ENCODE measurements around the gene PLCG2. TPM values are rescaled to one million over a fixed set of nuclear protein-coding genes. Genes with fewer than 3 reads are reported as not detected.

Gene PLCG2
- total and polyA plus RNA-seq, 7 donors, result 1.6 to 24.8 (median 3.6) TPM

- no peak for TF ChIP-seq CTCF (IDR thresholded peaks at IDR 0.05)
- no peak for TF ChIP-seq POLR2A (IDR thresholded peaks at IDR 0.05)
- no peak for TF ChIP-seq EP300 (IDR thresholded peaks at IDR 0.05)
- TF ChIP-seq POLR2AphosphoS5 (IDR thresholded peaks at IDR 0.05), result no peak
- no peaks in the 10 kb centered on the region for H3K36me3 ChIP-seq
- no peak overlapping the region for H3K27ac ChIP-seq
- WGBS, 2 donors, result 86% methylated on average over 8 of the region's 8 CpGs
- no peak overlapping the region for H3K4me3 ChIP-seq
- intact Hi-C loops (cut with DNase I), result no loop called here
- no peaks in the 10 kb centered on the region for H3K4me1 ChIP-seq
- H3K9me3 ChIP-seq, result no peaks in the 10 kb centered on the region
- H3K27me3 ChIP-seq, result no peaks in the 10 kb centered on the region
- no peak for DNase-seq
Observed at GRCh38 chr16:81816793-81817210, 37.7 kb downstream of the PLCG2 start.

- Histone ChIP-seq H3K27ac (no peak overlapping the region), H3K9me3 (no peaks in the 10 kb centered on the region), H3K27me3 (no peaks in the 10 kb centered on the region), H3K4me3 (no peak overlapping the region), H3K4me1 (no peaks in the 10 kb centered on the region), H3K36me3 (no peaks in the 10 kb centered on the region)
- no peak for TF ChIP-seq EP300 (IDR thresholded peaks at IDR 0.05)
- no peak for TF ChIP-seq POLR2A (IDR thresholded peaks at IDR 0.05)
- no peak for TF ChIP-seq CTCF (IDR thresholded peaks at IDR 0.05)
- no peak for TF ChIP-seq POLR2AphosphoS5 (IDR thresholded peaks at IDR 0.05)
- DNase-seq, result no peak
- WGBS, 2 donors, result 76 to 77% methylated on average over 8 of the region's 8 CpGs
- intact Hi-C loops (cut with DNase I), result no loop called here
Observed at GRCh38 chr16:81817296-81817695, 38.2 kb downstream of the PLCG2 start.

DNA sequence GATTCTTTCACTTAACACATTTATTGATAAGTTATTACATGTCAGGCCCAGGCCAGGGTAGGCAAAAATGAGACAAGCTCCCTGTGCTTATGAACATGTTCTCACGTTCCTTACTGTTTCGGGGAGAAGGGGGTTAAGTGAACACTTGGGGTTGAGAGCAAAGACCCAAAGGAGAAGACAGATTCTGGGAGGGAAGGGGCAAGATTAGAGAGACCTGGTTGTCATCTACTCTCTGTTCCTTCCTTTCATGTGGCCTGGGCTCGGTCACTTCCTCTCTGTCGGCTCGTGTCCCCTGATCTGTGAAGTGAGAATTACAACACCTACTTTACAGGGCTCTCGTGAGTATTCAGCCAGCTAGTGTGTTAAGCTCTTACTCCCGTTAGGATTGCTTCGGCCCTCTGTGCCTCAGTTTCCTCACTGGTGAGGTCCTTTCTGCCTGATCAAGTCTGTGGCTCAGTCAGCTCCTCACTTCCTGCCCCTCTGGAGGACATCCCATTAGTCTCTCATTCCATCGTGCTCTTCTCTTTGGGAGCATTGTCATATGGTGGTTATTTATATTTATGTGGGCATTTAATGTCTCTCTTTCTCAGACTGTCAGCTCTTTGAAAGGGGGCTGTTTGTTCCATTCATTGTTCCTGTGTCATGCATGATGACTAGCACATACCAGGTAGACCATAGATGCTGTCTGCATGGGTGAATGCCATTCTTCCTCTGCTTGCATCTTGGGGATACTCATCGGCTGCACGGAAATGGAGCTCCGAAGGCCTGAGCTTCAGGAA lies 38.9 kb downstream of the PLCG2 start:
- TF ChIP-seq CTCF (IDR thresholded peaks at IDR 0.05) (no peak), POLR2A (IDR thresholded peaks at IDR 0.05) (no peak), POLR2AphosphoS5 (IDR thresholded peaks at IDR 0.05) (no peak), EP300 (IDR thresholded peaks at IDR 0.05) (no peak)
- intact Hi-C loops (cut with DNase I), result no loop called here
- no peak overlapping the region for H3K27ac ChIP-seq

GRCh38 chr16:81818568-81818896 lies 39.4 kb downstream of the PLCG2 start:
- H3K4me1 ChIP-seq, result no peaks in the 10 kb centered on the region
- intact Hi-C loops (cut with DNase I), result no loop called here
- H3K27ac ChIP-seq, result no peak overlapping the region
- WGBS, 2 donors, result 62 to 71% methylated on average over 1 of the region's 1 CpG
- TF ChIP-seq POLR2A (IDR thresholded peaks at IDR 0.05) (no peak), POLR2AphosphoS5 (IDR thresholded peaks at IDR 0.05) (no peak), CTCF (IDR thresholded peaks at IDR 0.05) (no peak), EP300 (IDR thresholded peaks at IDR 0.05) (no peak)
- no peak for DNase-seq
- no peaks in the 10 kb centered on the region for H3K27me3 ChIP-seq
- no peaks in the 10 kb centered on the region for H3K9me3 ChIP-seq
- no peaks in the 10 kb centered on the region for H3K36me3 ChIP-seq
- no peak overlapping the region for H3K4me3 ChIP-seq

More for the DNA sequence above, 38.9 kb downstream of the PLCG2 start:
- Histone ChIP-seq H3K4me1 (no peaks in the 10 kb centered on the region), H3K4me3 (no peak overlapping the region), H3K27me3 (no peaks in the 10 kb centered on the region), H3K9me3 (no peaks in the 10 kb centered on the region), H3K36me3 (no peaks in the 10 kb centered on the region)
- no peak for DNase-seq
- 48 to 66% methylated on average over 12 of the region's 12 CpGs for WGBS, 2 donors

GRCh38 chr16:81818905-81819304 lies 39.8 kb downstream of the PLCG2 start:
- Histone ChIP-seq H3K4me3 (no peak overlapping the region), H3K9me3 (no peaks in the 10 kb centered on the region), H3K27me3 (no peaks in the 10 kb centered on the region), H3K4me1 (no peaks in the 10 kb centered on the region), H3K36me3 (no peaks in the 10 kb centered on the region), H3K27ac (no peak overlapping the region)
- TF ChIP-seq POLR2A (IDR thresholded peaks at IDR 0.05) (no peak), POLR2AphosphoS5 (IDR thresholded peaks at IDR 0.05) (no peak), EP300 (IDR thresholded peaks at IDR 0.05) (no peak), CTCF (IDR thresholded peaks at IDR 0.05) (no peak)
- intact Hi-C loops (cut with DNase I), result no loop called here
- 88 to 91% methylated on average over 4 of the region's 4 CpGs for WGBS, 2 donors
- DNase-seq, result no peak
